GM21515 (cell line): ENCODE results near the gene TXNDC2.
A peak's percentile ranks its signal among the peaks of the same experiment; 100 is the strongest.
"Not testable (repeated sequence)": the region's sequence is repeated elsewhere in the genome, so short reads cannot be mapped to it uniquely, and the experiment has no call there.

Experiments
- ATAC-seq: cut with Tn5 transposase; IDR thresholded peaks from one replicate; pipeline ENCODE4 v1.9.1; 2021; ENCODE audit not compliant: unreplicated experiment

Gene TXNDC2

GRCh38 chr18:9912285-9912684 lies 26.5 kb downstream of the TXNDC2 start:
- not testable (repeated sequence) for ATAC-seq

GRCh38 chr18:9913151-9913525 lies 27.4 kb downstream of the TXNDC2 start:
- peak; percentile 1 for ATAC-seq

- peak; percentile 76 for ATAC-seq
Measured at GRCh38 chr18:9913526-9914333, 28.0 kb downstream of the TXNDC2 start, which contains the start of gene VAPA. Gene VAPA (plus strand): TSS chr18:9914016. CDS start chr18:9914257, 241 bp downstream.

- ATAC-seq: peak; percentile 28
Measured at GRCh38 chr18:9914334-9914583, 28.5 kb downstream of the TXNDC2 start.

GRCh38 chr18:9914584-9915290 lies 29.0 kb downstream of the TXNDC2 start:
- peak; percentile 28 for ATAC-seq

GRCh38 chr18:9915291-9916076 lies 29.7 kb downstream of the TXNDC2 start:
- ATAC-seq: no peak

- ATAC-seq: no peak
Measured at GRCh38 chr18:9916077-9916639, 30.4 kb downstream of the TXNDC2 start.

- ATAC-seq: no peak
Measured at GRCh38 chr18:9916808-9917207, 31.0 kb downstream of the TXNDC2 start.

- no peak for ATAC-seq
Measured at GRCh38 chr18:9918016-9918680, 32.4 kb downstream of the TXNDC2 start.

- no peak for ATAC-seq
Measured at GRCh38 chr18:9919564-9920232, 33.9 kb downstream of the TXNDC2 start.

- no peak for ATAC-seq
Measured at GRCh38 chr18:9922592-9923311, 37.0 kb downstream of the TXNDC2 start.

- ATAC-seq: no peak
Measured at GRCh38 chr18:9924371-9924943, 38.7 kb downstream of the TXNDC2 start.

GRCh38 chr18:9925369-9925768 lies 39.6 kb downstream of the TXNDC2 start:
- ATAC-seq: no peak

- no peak for ATAC-seq
Measured at GRCh38 chr18:9925795-9926194, 40.0 kb downstream of the TXNDC2 start.

- no peak for ATAC-seq
Measured at GRCh38 chr18:9926223-9926894, 40.6 kb downstream of the TXNDC2 start.

- no peak for ATAC-seq
Measured at GRCh38 chr18:9926977-9927376, 41.2 kb downstream of the TXNDC2 start.

- ATAC-seq: no peak
Measured at GRCh38 chr18:9927392-9928063, 41.8 kb downstream of the TXNDC2 start.

GRCh38 chr18:9928646-9929259 lies 43.0 kb downstream of the TXNDC2 start:
- ATAC-seq: no peak
